Osteocyte (in vitro differentiated cells): ENCODE measurements around the gene CCDC146. TPM values are rescaled to one million over a fixed set of nuclear protein-coding genes. Genes with fewer than 3 reads are reported as not detected.

ENCODE experiments used
- DNase-seq: peaks from one replicate; pipeline ENCODE4 v3.0.0; 2021; ENCODE audit warnings: mixed read lengths; ENCODE audit not compliant: unreplicated experiment; ENCODE audit errors: extremely low spot score
- H3K27ac Mint-ChIP-seq: one replicate; pipeline ENCODE4 v1.8.0; 2021; ENCODE audit warnings: mild to moderate bottlenecking, mixed read lengths; ENCODE audit not compliant: unreplicated experiment
- H3K27me3 Mint-ChIP-seq: one replicate; pipeline ENCODE4 v1.8.0; 2021; ENCODE audit warnings: mixed read lengths; ENCODE audit not compliant: unreplicated experiment
- H3K36me3 Mint-ChIP-seq: one replicate; pipeline ENCODE4 v1.8.0; 2021; ENCODE audit warnings: mixed read lengths; ENCODE audit not compliant: unreplicated experiment
- H3K4me1 Mint-ChIP-seq: one replicate; pipeline ENCODE4 v1.8.0; 2021; ENCODE audit warnings: mixed read lengths; ENCODE audit not compliant: unreplicated experiment
- H3K4me3 Mint-ChIP-seq: one replicate; pipeline ENCODE4 v1.8.0; 2021; ENCODE audit warnings: mild to moderate bottlenecking, moderate library complexity, mixed read lengths; ENCODE audit not compliant: unreplicated experiment
- H3K9me3 Mint-ChIP-seq: one replicate; pipeline ENCODE4 v1.8.0; 2021; ENCODE audit warnings: mixed read lengths; ENCODE audit not compliant: unreplicated experiment
- total RNA-seq: library from RNA; stranded (reverse); gene quantifications from 2 replicates; pipeline ENCODE4 v1.2.1, GENCODE V29; 2021
- TF ChIP-seq, protein P1 (sequence below): fragments of 200-600 bp; sonication (generic); IDR thresholded peaks from 2 replicates; pipeline ENCODE4 v1.5.0; 2021; ENCODE audit warnings: antibody characterized with exemption, mild to moderate bottlenecking, moderate library complexity

The CCDC146 gene
- total RNA-seq, 1 donor from 2014 or later = 5.1 TPM

DNA sequence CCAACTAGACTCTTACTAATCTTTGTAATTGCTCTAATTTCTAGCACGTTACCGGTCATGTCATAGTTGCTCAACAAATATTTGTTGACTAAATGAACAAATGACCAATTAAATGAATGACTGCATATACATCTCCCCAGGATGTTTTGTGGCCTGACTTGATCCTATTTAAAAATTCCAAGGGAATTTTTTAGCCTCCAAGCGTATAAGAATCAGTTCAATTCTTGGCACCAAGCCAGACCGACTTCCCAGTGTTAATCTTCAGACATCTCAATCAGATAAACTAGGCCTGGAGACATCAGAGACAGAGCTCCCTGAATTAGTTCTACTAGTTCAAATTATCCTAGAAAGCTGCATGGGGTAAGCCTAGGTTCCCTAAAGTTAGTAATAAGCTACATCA, 197.7 kb downstream of the CCDC146 start:
- TF ChIP-seq, protein P1, sequence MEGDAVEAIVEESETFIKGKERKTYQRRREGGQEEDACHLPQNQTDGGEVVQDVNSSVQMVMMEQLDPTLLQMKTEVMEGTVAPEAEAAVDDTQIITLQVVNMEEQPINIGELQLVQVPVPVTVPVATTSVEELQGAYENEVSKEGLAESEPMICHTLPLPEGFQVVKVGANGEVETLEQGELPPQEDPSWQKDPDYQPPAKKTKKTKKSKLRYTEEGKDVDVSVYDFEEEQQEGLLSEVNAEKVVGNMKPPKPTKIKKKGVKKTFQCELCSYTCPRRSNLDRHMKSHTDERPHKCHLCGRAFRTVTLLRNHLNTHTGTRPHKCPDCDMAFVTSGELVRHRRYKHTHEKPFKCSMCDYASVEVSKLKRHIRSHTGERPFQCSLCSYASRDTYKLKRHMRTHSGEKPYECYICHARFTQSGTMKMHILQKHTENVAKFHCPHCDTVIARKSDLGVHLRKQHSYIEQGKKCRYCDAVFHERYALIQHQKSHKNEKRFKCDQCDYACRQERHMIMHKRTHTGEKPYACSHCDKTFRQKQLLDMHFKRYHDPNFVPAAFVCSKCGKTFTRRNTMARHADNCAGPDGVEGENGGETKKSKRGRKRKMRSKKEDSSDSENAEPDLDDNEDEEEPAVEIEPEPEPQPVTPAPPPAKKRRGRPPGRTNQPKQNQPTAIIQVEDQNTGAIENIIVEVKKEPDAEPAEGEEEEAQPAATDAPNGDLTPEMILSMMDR = no peak
- H3K4me3 Mint-ChIP-seq = no peak overlapping the region
- no peak overlapping the region for H3K27ac Mint-ChIP-seq
- H3K36me3 Mint-ChIP-seq = no peaks in the 10 kb centered on the region
- DNase-seq = no peak
- no peaks in the 10 kb centered on the region for H3K4me1 Mint-ChIP-seq
- peaks cover 5% of the 10 kb centered on the region for H3K9me3 Mint-ChIP-seq
- H3K27me3 Mint-ChIP-seq = no peaks in the 10 kb centered on the region

DNA sequence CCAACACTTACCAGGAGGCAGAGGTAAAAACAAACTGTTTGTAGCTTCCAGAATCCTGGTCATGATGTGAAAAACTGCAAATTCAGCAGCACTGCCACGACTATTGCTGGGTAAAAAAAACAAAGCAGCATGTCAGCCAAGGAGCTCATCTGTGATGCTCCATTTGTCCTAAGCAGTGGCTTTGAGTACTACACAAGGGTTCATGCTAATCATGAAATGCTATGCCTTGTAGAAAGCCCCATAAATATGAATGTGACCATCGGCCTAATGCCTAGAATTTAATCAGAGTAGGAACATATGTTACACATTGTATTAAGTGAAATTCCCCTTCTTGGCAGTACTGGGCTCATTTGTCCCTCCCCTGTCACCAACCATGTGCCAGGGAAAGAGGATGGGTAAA, 198.3 kb downstream of the CCDC146 start:
- H3K9me3 Mint-ChIP-seq = peaks cover 5% of the 10 kb centered on the region
- no peak overlapping the region for H3K4me3 Mint-ChIP-seq
- no peaks in the 10 kb centered on the region for H3K4me1 Mint-ChIP-seq
- TF ChIP-seq, protein P1 = no peak
- H3K27me3 Mint-ChIP-seq = no peaks in the 10 kb centered on the region
- no peaks in the 10 kb centered on the region for H3K36me3 Mint-ChIP-seq
- no peak overlapping the region for H3K27ac Mint-ChIP-seq
- DNase-seq = no peak

DNA sequence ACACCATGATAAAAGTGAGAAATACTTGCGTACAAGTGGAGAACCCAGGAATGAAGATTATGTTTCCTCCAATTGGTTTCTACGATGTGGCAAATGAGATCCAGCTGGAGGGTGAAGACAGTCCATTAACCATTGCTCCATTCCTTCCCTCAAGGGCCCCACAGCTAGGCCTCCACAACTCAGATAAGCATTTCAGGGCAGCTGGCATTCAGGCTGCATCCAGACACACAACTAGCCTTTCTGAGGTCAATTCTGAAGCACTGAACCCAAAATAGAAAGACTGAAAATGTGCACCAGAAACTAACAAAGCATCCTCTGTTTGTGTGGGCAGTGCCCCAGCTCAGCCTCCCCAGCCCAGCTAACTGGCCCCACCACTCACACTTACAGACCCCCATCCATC, 198.9 kb downstream of the CCDC146 start:
- TF ChIP-seq, protein P1 = no peak
- Mint-ChIP-seq H3K27ac (no peak overlapping the region), H3K36me3 (no peaks in the 10 kb centered on the region)

DNA sequence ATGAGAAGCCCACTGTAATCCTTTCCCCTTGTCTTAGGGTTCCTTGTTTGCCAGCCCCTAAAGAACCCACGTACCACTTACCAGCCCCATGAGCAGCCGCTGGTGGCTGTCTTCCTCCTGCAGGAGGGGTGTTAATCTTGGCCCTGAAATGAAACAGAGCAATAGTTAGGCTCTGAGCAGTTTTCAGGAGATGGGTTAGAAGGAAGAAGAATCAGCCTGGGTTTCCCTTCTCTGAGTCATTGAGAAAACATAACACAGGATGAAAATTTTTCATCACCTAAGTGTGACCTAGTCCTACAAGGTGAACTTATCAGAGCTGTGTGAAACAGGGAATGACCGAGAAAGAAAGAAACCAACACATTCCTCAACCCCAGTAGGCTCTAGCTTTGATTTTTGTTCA, 203.7 kb downstream of the CCDC146 start:
- no peaks in the 10 kb centered on the region for H3K9me3 Mint-ChIP-seq
- no peak overlapping the region for H3K27ac Mint-ChIP-seq
- H3K4me1 Mint-ChIP-seq = peaks cover 21% of the 10 kb centered on the region
- H3K36me3 Mint-ChIP-seq = no peaks in the 10 kb centered on the region
- DNase-seq = no peak
- H3K4me3 Mint-ChIP-seq = no peak overlapping the region
- no peaks in the 10 kb centered on the region for H3K27me3 Mint-ChIP-seq
- TF ChIP-seq, protein P1 = no peak

More for the DNA sequence above, 198.9 kb downstream of the CCDC146 start:
- no peak for DNase-seq
- Mint-ChIP-seq H3K27me3 (no peaks in the 10 kb centered on the region), H3K4me3 (no peak overlapping the region), H3K4me1 (no peaks in the 10 kb centered on the region), H3K9me3 (peaks cover 5% of the 10 kb centered on the region)

DNA sequence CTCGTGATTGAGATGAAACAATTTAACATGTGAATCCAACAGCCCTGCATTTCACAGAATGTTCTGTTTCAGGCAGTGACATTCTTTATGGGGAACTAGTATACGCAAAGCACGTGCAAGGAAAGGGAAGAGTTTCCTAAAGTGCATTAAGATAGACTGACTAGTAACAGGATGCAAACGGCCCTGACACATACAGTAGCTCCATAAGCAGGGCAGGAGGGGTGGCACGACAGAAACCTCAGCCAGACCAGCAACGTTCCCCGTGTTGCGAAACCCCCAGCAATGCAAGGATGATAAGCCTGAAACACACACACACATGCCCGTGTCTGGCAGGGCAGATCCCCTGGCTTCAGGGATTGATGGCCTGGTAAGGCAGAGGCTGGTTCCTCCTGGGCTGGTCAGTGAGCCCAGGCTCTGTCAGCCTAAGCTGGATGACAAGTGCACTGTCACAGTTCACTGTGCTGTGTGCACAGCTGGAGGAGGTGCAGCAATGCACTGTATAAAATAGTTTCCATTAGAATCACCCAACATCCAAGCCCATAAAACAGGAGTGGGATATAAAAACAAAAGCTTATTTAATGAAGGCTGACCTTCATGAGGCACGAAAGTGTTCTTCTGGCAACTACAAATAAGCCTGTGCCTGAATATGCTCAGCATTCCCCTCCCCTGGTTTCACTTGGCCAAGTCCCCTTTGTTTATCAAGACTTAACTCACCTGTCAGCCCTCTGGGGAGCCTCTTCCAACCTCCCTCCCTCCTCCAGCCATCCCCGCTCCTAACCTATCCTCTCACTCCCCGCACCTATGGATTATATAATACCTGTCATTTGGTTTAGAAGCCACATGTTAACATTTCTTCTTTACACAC, 204.9 kb downstream of the CCDC146 start:
- H3K4me1 Mint-ChIP-seq = peaks cover 26% of the 10 kb centered on the region
- H3K9me3 Mint-ChIP-seq = no peaks in the 10 kb centered on the region
- H3K27me3 Mint-ChIP-seq = no peaks in the 10 kb centered on the region
- DNase-seq = no peak
- no peak overlapping the region for H3K4me3 Mint-ChIP-seq
- no peak overlapping the region for H3K27ac Mint-ChIP-seq
- H3K36me3 Mint-ChIP-seq = no peaks in the 10 kb centered on the region
- TF ChIP-seq, protein P1 = no peak
